Upper lobe of left lung (tissue), 6 donors: ENCODE measurements around the gene DTNA. TPM values are rescaled to one million over a fixed set of nuclear protein-coding genes. Genes with fewer than 3 reads are reported as not detected.

Experiments
- ATAC-seq, 2 donors: fragments of 200-7000 bp; cut with Tn5 transposase; one replicate each; pipeline ENCODE4 v1.9.1; 2022; ENCODE audit warnings: mild to moderate bottlenecking in 2 of 2, moderate library complexity in 2 of 2; ENCODE audit not compliant: low FRiP score in 2 of 2
- DNase-seq, 2 donors: peaks; one replicate each; pipeline ENCODE4 v3.0.0-alpha.2; 2019 to 2020
- H3K27ac ChIP-seq, 4 donors: fragments of 200-600 bp; sonication (generic); one replicate each; pipeline ENCODE4 v1.5.1; 2016 to 2019
- H3K27me3 ChIP-seq, 4 donors: fragments of 200-600 bp; sonication (generic); one replicate each; pipeline ENCODE4 v1.5.1; 2017 to 2019
- H3K36me3 ChIP-seq, 4 donors: fragments of 200-600 bp; sonication (generic); one replicate each; pipeline ENCODE4 v1.5.1; 2016 to 2019
- H3K4me1 ChIP-seq, 4 donors: fragments of 200-600 bp; sonication (generic); one replicate each; pipeline ENCODE4 v1.5.1; 2018 to 2019
- H3K4me3 ChIP-seq, 4 donors: fragments of 200-600 bp; sonication (generic); one replicate each; pipeline ENCODE4 v1.5.1; 2017 to 2019; ENCODE audit warnings: mild to moderate bottlenecking in 2 of 4, moderate library complexity in 1 of 4
- H3K9me3 ChIP-seq, 4 donors: fragments of 200-600 bp; sonication (generic); one replicate each; pipeline ENCODE4 v1.5.1; 2018 to 2019
- CTCF ChIP-seq, 6 experiments: fragments of 450-650 bp in 4 of 6; fragments of 200-600 bp in 2 of 6; sonication (generic) in 2 of 6; IDR thresholded peaks; one replicate each; pipeline ENCODE4 v1.5.1; 2016 to 2019; ENCODE audit warnings: antibody characterized with exemption in 6 of 6
- EP300 ChIP-seq, 4 donors: sonication (generic); formaldehyde crosslinking; IDR thresholded peaks; one replicate each; pipeline ENCODE4 v1.5.1; 2017; ENCODE audit warnings: antibody characterized with exemption in 4 of 4, control low read depth in 2 of 4
- POLR2A ChIP-seq, 4 donors: fragments of 450-650 bp; IDR thresholded peaks; one replicate each; pipeline ENCODE4 v1.5.1; 2016 to 2017; ENCODE audit warnings: antibody characterized with exemption in 4 of 4, mild to moderate bottlenecking in 2 of 4
- POLR2AphosphoS5 ChIP-seq, 2 donors: sonication (generic); formaldehyde crosslinking; IDR thresholded peaks; one replicate each; pipeline ENCODE4 v1.5.1; 2017; ENCODE audit warnings: antibody characterized with exemption in 2 of 2
- WGBS, 2 donors: methylation state at CpG; one replicate each; pipeline ENCODE4 v1.1.5; 2017 to 2018; 5-methylcytosine and 5-hydroxymethylcytosine counted together
- total RNA-seq, 6 donors: library from RNA; depleted of rRNA in 4 of 6; stranded (reverse); fragments of >200 nt in 4 of 6; gene quantifications; one replicate each; pipeline versions ENCODE4 v1.1.0 to v1.2.1, GENCODE V29; 2016 to 2021
- donor health status: DM: no; HTN: no; CAD: no; lungs with moderate emphysema.
- donor health status: DM: no; HTN: yes; CAD: no; lungs with severe emphysema.

DTNA gene
- total RNA-seq, 6 donors from 2014 or later = 7.2 to 25.1 (median 16.7) TPM

- H3K4me3 ChIP-seq = no peak overlapping the region
- 80 to 82% methylated on average over 2 of the region's 2 CpGs for WGBS, 2 donors
- no peaks in the 10 kb centered on the region for H3K4me1 ChIP-seq
- ATAC-seq (no peak), DNase-seq (no peak)
- H3K27me3 ChIP-seq = no peaks in the 10 kb centered on the region
- no peak for TF ChIP-seq EP300 (IDR thresholded peaks at IDR 0.05)
- TF ChIP-seq POLR2A (IDR thresholded peaks at IDR 0.05) = no peak
- no peak for TF ChIP-seq CTCF (IDR thresholded peaks at IDR 0.05)
- H3K9me3 ChIP-seq = no peaks in the 10 kb centered on the region
- no peaks in the 10 kb centered on the region for H3K36me3 ChIP-seq
- no peak overlapping the region for H3K27ac ChIP-seq
These were observed 156.2 kb downstream of the DTNA start for GRCh38 chr18:34866310-34866709.

DNA sequence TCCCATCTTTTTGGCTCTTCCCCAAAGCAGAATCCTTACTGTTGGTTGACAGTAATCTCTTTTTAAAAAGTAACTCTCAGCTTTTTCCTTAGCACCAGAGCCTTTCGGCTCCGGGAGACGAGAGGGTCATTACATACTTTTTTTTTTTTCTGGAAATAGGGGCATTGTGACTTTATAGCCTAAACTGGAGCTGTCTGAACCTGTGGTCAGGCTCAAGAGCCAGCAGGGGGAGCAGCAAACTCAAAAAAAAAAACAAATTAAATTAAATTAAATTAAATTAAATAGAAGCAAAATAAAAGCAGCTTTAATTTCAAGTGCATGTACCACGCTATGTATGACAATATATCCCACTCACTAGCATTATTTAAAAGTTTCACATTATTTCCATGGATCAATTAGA, 156.6 kb downstream of the DTNA start:
- DNase-seq (no peak), ATAC-seq (no peak)
- TF ChIP-seq POLR2AphosphoS5 (IDR thresholded peaks at IDR 0.05) (no peak), POLR2A (IDR thresholded peaks at IDR 0.05) (no peak), EP300 (IDR thresholded peaks at IDR 0.05) (no peak), CTCF (IDR thresholded peaks at IDR 0.05) (peak in 1 of 6 experiments; percentile 12)
- 53 to 58% methylated on average over 4 of the region's 4 CpGs for WGBS, 2 donors
- Histone ChIP-seq H3K36me3 (no peaks in the 10 kb centered on the region), H3K27me3 (no peaks in the 10 kb centered on the region), H3K9me3 (no peaks in the 10 kb centered on the region), H3K4me1 (no peaks in the 10 kb centered on the region), H3K4me3 (no peak overlapping the region), H3K27ac (no peak overlapping the region)

GRCh38 chr18:34867520-34867919, 157.4 kb downstream of the DTNA start:
- no peaks in the 10 kb centered on the region for H3K4me1 ChIP-seq
- WGBS, 2 donors = 65 to 66% methylated on average over 7 of the region's 7 CpGs
- no peak overlapping the region for H3K4me3 ChIP-seq
- no peak overlapping the region for H3K27ac ChIP-seq
- H3K27me3 ChIP-seq = no peaks in the 10 kb centered on the region
- no peaks in the 10 kb centered on the region for H3K9me3 ChIP-seq
- no peak for ATAC-seq
- no peaks in the 10 kb centered on the region for H3K36me3 ChIP-seq
- DNase-seq = peak in 1 of 2 donors; percentile 27
- TF ChIP-seq EP300 (IDR thresholded peaks at IDR 0.05) = no peak
- no peak for TF ChIP-seq POLR2AphosphoS5 (IDR thresholded peaks at IDR 0.05)
- no peak for TF ChIP-seq POLR2A (IDR thresholded peaks at IDR 0.05)
- no peak for TF ChIP-seq CTCF (IDR thresholded peaks at IDR 0.05)

DNA sequence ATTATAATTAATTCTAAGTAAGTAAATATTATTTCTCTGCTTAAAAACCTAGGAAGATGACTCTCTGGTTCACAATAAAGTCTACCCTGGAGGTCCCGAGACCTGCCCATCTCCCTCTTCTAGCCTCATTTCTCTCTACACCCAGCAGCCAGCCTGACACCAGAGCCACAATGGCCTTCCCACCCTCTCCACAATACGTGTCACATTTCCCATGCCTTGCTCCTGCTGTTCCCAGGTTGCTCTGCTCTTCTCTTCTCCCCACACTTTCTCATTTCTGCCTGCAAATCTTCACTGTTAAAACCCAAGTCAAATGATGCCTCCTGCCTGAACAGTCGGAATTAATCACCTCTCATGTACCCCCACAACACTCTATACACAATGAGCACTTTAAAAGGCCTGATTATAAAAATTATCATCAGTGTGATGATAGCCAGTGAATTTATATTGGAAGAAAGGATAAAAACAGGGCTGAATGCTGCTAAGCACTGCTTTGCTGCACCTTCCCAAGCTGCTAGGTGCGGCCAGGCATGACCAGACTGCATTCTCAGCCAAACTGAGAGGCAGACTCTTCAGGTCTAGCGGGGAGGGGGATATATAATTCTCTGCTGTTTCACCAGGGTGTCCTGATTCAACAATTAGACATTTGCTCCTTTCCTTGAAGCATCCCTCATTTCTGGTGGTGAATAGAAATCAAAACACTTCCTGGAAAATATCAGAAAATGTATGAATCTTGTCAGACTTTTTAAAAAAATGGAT, 160.6 kb downstream of the DTNA start:
- Histone ChIP-seq H3K36me3 (no peaks in the 10 kb centered on the region), H3K27me3 (no peaks in the 10 kb centered on the region), H3K4me1 (no peaks in the 10 kb centered on the region), H3K4me3 (no peak overlapping the region), H3K9me3 (no peaks in the 10 kb centered on the region), H3K27ac (no peak overlapping the region)
- WGBS, 2 donors = 87 to 89% methylated on average over 5 of the region's 5 CpGs
- DNase-seq (no peak), ATAC-seq (no peak)
- TF ChIP-seq POLR2AphosphoS5 (IDR thresholded peaks at IDR 0.05) (no peak), POLR2A (IDR thresholded peaks at IDR 0.05) (no peak), EP300 (IDR thresholded peaks at IDR 0.05) (no peak), CTCF (IDR thresholded peaks at IDR 0.05) (no peak)

DNA sequence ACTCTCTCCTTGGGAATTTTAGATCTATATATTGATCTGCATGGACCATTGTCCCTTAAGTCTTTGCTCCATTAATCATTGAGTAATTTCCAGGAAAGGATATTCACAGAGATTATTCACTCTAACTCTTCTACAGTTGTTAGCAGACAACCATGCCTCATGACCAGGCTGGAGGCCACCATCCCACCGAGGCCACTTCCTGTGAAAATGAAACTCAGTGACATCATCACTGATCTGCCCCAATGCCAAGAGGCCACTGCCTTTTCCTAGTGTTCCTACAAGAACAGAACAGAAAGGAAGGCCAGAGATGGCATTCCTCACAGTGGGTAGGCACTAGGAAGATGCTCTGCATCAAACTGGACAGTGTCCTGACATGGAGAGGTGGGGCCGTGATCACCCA, 161.3 kb downstream of the DTNA start:
- H3K4me3 ChIP-seq = no peak overlapping the region
- H3K27ac ChIP-seq = no peak overlapping the region
- no peak for ATAC-seq
- H3K27me3 ChIP-seq = no peaks in the 10 kb centered on the region
- TF ChIP-seq EP300 (IDR thresholded peaks at IDR 0.05) = no peak
- TF ChIP-seq CTCF (IDR thresholded peaks at IDR 0.05) = no peak
- no peak for TF ChIP-seq POLR2A (IDR thresholded peaks at IDR 0.05)
- no peak for TF ChIP-seq POLR2AphosphoS5 (IDR thresholded peaks at IDR 0.05)
- H3K36me3 ChIP-seq = no peaks in the 10 kb centered on the region
- no peaks in the 10 kb centered on the region for H3K4me1 ChIP-seq
- WGBS, 2 donors = 55 to 68% methylated on average over 2 of the region's 2 CpGs
- no peaks in the 10 kb centered on the region for H3K9me3 ChIP-seq
- no peak for DNase-seq
